ENCODE data around the gene PIBF1. TPM values are rescaled to one million over a fixed set of nuclear protein-coding genes. Genes with fewer than 3 reads are reported as not detected.

The PIBF1 gene
- total RNA-seq, 4 donors from 2014 or later = 21.0 to 159 (median 36.4) TPM

GRCh38 chr13:72960541-72960940 is 178.6 kb downstream of the PIBF1 start:
- Histone ChIP-seq H3K4me1 (peaks cover 0 to 6% (median 0%) of the 10 kb centered on the region in 4 donors), H3K27ac (peak overlapping the region in 2 of 4 donors; percentile 23 to 33), H3K27me3 (no peaks in the 10 kb centered on the region), H3K4me3 (no peak overlapping the region), H3K9me3 (no peaks in the 10 kb centered on the region), H3K36me3 (no peaks in the 10 kb centered on the region)
- no peak for DNase-seq
- no peak for TF ChIP-seq POLR2A (IDR thresholded peaks at IDR 0.05)
- no peak for TF ChIP-seq CTCF (IDR thresholded peaks at IDR 0.05)

- no peak for DNase-seq
- no peaks in the 10 kb centered on the region for H3K27me3 ChIP-seq
- TF ChIP-seq CTCF (IDR thresholded peaks at IDR 0.05) (no peak), POLR2A (IDR thresholded peaks at IDR 0.05) (no peak)
Measured at GRCh38 chr13:72963762-72964161, 181.8 kb downstream of the PIBF1 start.

GRCh38 chr13:72970301-72970880 is 188.5 kb downstream of the PIBF1 start:
- Histone ChIP-seq H3K27ac (peak overlapping the region in 2 of 4 donors; percentile 43 to 64), H3K9me3 (no peaks in the 10 kb centered on the region), H3K36me3 (no peaks in the 10 kb centered on the region), H3K4me1 (no peaks in the 10 kb centered on the region), H3K4me3 (peak overlapping the region in 2 of 4 donors; percentile 15 to 30), H3K27me3 (no peaks in the 10 kb centered on the region)
- TF ChIP-seq CTCF (IDR thresholded peaks at IDR 0.05) = peak in 1 of 6 experiments; percentile 19
- no peak for TF ChIP-seq POLR2A (IDR thresholded peaks at IDR 0.05)
- DNase-seq = no peak

More at GRCh38 chr13:72963762-72964161, 181.8 kb downstream of the PIBF1 start:
- Histone ChIP-seq H3K9me3 (no peaks in the 10 kb centered on the region), H3K36me3 (no peaks in the 10 kb centered on the region), H3K4me1 (peaks cover 0 to 6% (median 0%) of the 10 kb centered on the region in 4 donors), H3K4me3 (no peak overlapping the region), H3K27ac (no peak overlapping the region)

- H3K4me1 ChIP-seq = no peaks in the 10 kb centered on the region
- no peak for TF ChIP-seq POLR2A (IDR thresholded peaks at IDR 0.05)
- DNase-seq = no peak
Measured at GRCh38 chr13:72970956-72971355, 189.0 kb downstream of the PIBF1 start.

GRCh38 chr13:72973234-72973633 is 191.3 kb downstream of the PIBF1 start:
- H3K36me3 ChIP-seq = no peaks in the 10 kb centered on the region
- H3K4me1 ChIP-seq = no peaks in the 10 kb centered on the region
- DNase-seq = no peak
- no peak overlapping the region for H3K4me3 ChIP-seq
- no peaks in the 10 kb centered on the region for H3K27me3 ChIP-seq
- H3K9me3 ChIP-seq = no peaks in the 10 kb centered on the region
- TF ChIP-seq CTCF (IDR thresholded peaks at IDR 0.05) (no peak), POLR2A (IDR thresholded peaks at IDR 0.05) (no peak)
- H3K27ac ChIP-seq = no peak overlapping the region

More at GRCh38 chr13:72970956-72971355, 189.0 kb downstream of the PIBF1 start:
- Histone ChIP-seq H3K9me3 (no peaks in the 10 kb centered on the region), H3K4me3 (peak overlapping the region in 2 of 4 donors; percentile 15 to 30), H3K27me3 (no peaks in the 10 kb centered on the region), H3K27ac (peak overlapping the region in 3 of 4 donors; percentile 23 to 64 (median 43)), H3K36me3 (no peaks in the 10 kb centered on the region)

- Histone ChIP-seq H3K4me3 (peak overlapping the region in 1 of 4 donors; percentile 8), H3K4me1 (peaks cover 0 to 5% (median 0%) of the 10 kb centered on the region in 4 donors), H3K9me3 (no peaks in the 10 kb centered on the region), H3K27me3 (no peaks in the 10 kb centered on the region), H3K36me3 (no peaks in the 10 kb centered on the region), H3K27ac (peak overlapping the region in 3 of 4 donors; percentile 9 to 84 (median 55))
- TF ChIP-seq CTCF (IDR thresholded peaks at IDR 0.05) = no peak
- no peak for TF ChIP-seq POLR2A (IDR thresholded peaks at IDR 0.05)
- DNase-seq = peak in 2 of 3 donors; percentile 54 to 77
Measured at GRCh38 chr13:72983085-72983768, 201.3 kb downstream of the PIBF1 start.
